K562 (cell line): Measurements from ENCODE around the gene SPSB1. TPM values are rescaled to one million over a fixed set of nuclear protein-coding genes. Genes with fewer than 3 reads are reported as not detected.

Source experiments
- ARID1B ChIP-seq: fragments of 450-650 bp; IDR thresholded peaks from 2 replicates; pipeline ENCODE4 v1.6.1; 2016; ENCODE audit warnings: antibody characterized with exemption, mild to moderate bottlenecking, inconsistent platforms
- C11orf30 ChIP-seq: fragments of 450-650 bp; IDR thresholded peaks from 2 replicates; pipeline ENCODE4 v1.6.1; 2016; ENCODE audit warnings: low read depth, mild to moderate bottlenecking
- DPF2 ChIP-seq: fragments of 450-650 bp; IDR thresholded peaks from 2 replicates; pipeline ENCODE4 v1.6.1; 2016
- E2F5 ChIP-seq: sonication (generic); formaldehyde crosslinking; IDR thresholded peaks from 2 replicates; pipeline ENCODE4 v1.8.0; 2022; ENCODE audit warnings: mild to moderate bottlenecking, missing genetic modification reagents
- ELF4 ChIP-seq: fragments of 450-650 bp; formaldehyde crosslinking; IDR thresholded peaks from 2 replicates; pipeline ENCODE4 v1.4.0; 2022; ENCODE audit warnings: missing genetic modification characterization
- HCFC1 ChIP-seq: IDR thresholded peaks from 2 replicates; pipeline ENCODE4 v1.6.1; 2012; ENCODE audit warnings: low read depth, low read length, improper control_type of control experiment
- HDAC3 ChIP-seq: fragments of 450-650 bp; IDR thresholded peaks from 2 replicates; pipeline ENCODE4 v1.6.1; 2018; ENCODE audit warnings: borderline replicate concordance, mild to moderate bottlenecking, moderate library complexity; ENCODE audit not compliant: partially characterized antibody
- JUND ChIP-seq, 2 experiments: IDR thresholded peaks; 2 replicates in 1 of 2; 3 replicates in 1 of 2; pipeline ENCODE4 v1.6.1; 2011; ENCODE audit warnings: borderline replicate concordance in 2 of 2, low read depth in 2 of 2, low read length in 2 of 2, improper control_type of control experiment in 1 of 2, missing biosample characterization in 1 of 2, missing genetic modification characterization in 1 of 2, missing genetic modification reagents in 1 of 2
- KAT8 ChIP-seq: fragments of 450-650 bp; IDR thresholded peaks from 2 replicates; pipeline ENCODE4 v1.6.1; 2016; ENCODE audit warnings: low read depth, mild to moderate bottlenecking
- MEIS2 ChIP-seq: fragments of 450-650 bp; IDR thresholded peaks from 2 replicates; pipeline ENCODE4 v1.6.1; 2014; ENCODE audit warnings: mild to moderate bottlenecking; ENCODE audit not compliant: partially characterized antibody
- NFE2 ChIP-seq: IDR thresholded peaks from 2 replicates; pipeline ENCODE4 v1.6.1; 2014; ENCODE audit warnings: antibody characterized with exemption, low read depth
- PBX2 ChIP-seq, 2 experiments: IDR thresholded peaks in 1 of 2; conservative IDR thresholded peaks in 1 of 2; 2 replicates each; pipeline ENCODE4 v1.6.1; 2016; ENCODE audit warnings: low read depth in 2 of 2, mild to moderate bottlenecking in 1 of 2, missing compliant biosample characterization in 1 of 2, missing genetic modification characterization in 1 of 2, moderate library complexity in 1 of 2
- PKNOX1 ChIP-seq: fragments of 450-650 bp; IDR thresholded peaks from 2 replicates; pipeline ENCODE4 v1.6.1; 2016
- SMAD3 ChIP-seq: fragments of 450-650 bp; formaldehyde crosslinking; conservative IDR thresholded peaks from 2 replicates; pipeline ENCODE4 v1.4.0; 2020; ENCODE audit warnings: mild to moderate bottlenecking
- U2AF1 ChIP-seq: fragments of 200-400 bp; formaldehyde crosslinking; optimal IDR thresholded peaks from 2 replicates; pipeline ENCODE3; 2017; ENCODE audit warnings: mild to moderate bottlenecking, low read depth, low read length, moderate library complexity
- ZHX1 ChIP-seq: fragments of 150-350 bp; conservative IDR thresholded peaks from 2 replicates; pipeline ENCODE4 v1.6.1; 2014; ENCODE audit warnings: low read length
- polyA plus RNA-seq, 8 experiments: library from polyadenylated mRNA; depleted of rRNA in 4 of 8; stranded (reverse) in 5 of 8; unstranded in 3 of 8; fragments of >200 nt; fragmentation: Nextera tagmentation in 2 of 8; fragmentation: Illumina TruSeq in 1 of 8; extraction: Ambion mirVana in 2 of 8; extraction: Trizol in 1 of 8; gene quantifications; 2 replicates each; pipeline versions ENCODE4 v1.2.1 to v1.2.3, GENCODE V29; 2011 to 2014; ENCODE audit warnings: inconsistent platforms in 1 of 8, missing spikeins in 1 of 8
- total RNA-seq, 7 experiments: library from RNA; depleted of rRNA in 6 of 7; stranded (reverse); fragments of >200 nt in 6 of 7; fragmentation: Illumina TruSeq in 2 of 7; extraction: Trizol in 2 of 7; gene quantifications; 2 replicates each; pipeline versions ENCODE4 v1.2.1 to v1.2.3, GENCODE V29; 2011 to 2021; ENCODE audit warnings: low replicate concordance in 1 of 7
- TF ChIP-seq, protein P1 (sequence below): sonication (generic); IDR thresholded peaks from 2 replicates; pipeline ENCODE4 v1.6.1; 2016

The SPSB1 gene
- total and polyA plus RNA-seq, 9 of the 15 experiments (the other 6 are each of a cell fraction or from before 2014, with no cell fraction given): 0.06 to 0.35 (median 0.14) TPM; not detected in 6

DNA sequence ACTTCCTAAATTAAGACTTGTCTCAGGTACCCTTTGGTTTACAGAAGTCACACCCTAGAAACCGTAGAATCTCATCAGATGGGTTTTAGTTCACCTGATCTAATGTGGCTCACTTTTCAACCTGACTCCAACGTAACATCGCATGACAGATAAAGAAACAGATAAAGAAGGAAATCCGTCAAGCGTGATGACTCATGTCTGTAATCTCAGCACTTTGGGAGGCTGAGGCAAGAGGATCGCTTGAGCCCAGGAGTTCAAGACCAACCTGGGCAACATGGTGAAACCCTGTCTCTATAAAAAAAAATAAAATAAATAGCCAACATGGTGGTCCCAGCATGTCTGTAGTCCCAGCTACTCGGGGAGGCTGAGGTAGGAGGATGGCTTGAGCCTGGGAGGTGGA is 97.3 kb downstream of the SPSB1 start (continued):
- TF ChIP-seq PKNOX1 (peak; percentile 20; the same call in 1 of the 2 replicates), MEIS2 (peak; percentile 37), KAT8 (no peak), DPF2 (0 out of 2 replicates have a peak, but pooled peaks have one; percentile 32), HDAC3 (no peak), HCFC1 (no peak), C11orf30 (peak; percentile 9; the same call in 1 of the 2 replicates), U2AF1 (no peak), E2F5 (CRISPR knock-in tag) (no peak), NFE2 (peak; percentile 28; the same call in 1 of the 2 replicates), SMAD3 (CRISPR knock-in tag) (no peak), JUND (IDR thresholded peaks at IDR 0.05; ENCODE audit: borderline replicate concordance, low read depth, low read length) (peak; percentile 76), JUND (tag; IDR thresholded peaks at IDR 0.05; ENCODE audit: borderline replicate concordance, low read depth, low read length) (peak; percentile 69; the same call in 1 of the 3 replicates), PBX2 (CRISPR knock-in tag; IDR thresholded peaks at IDR 0.05; ENCODE audit: low read depth) (no peak), PBX2 (tag; conservative IDR thresholded peaks at IDR 0.05; ENCODE audit: low read depth) (0 out of 2 replicates have a peak, but pooled peaks have one; percentile 5), ZHX1 (no peak), ARID1B (peak; percentile 39; the same call in 1 of the 2 replicates), ELF4 (CRISPR knock-in tag) (no peak)
- TF ChIP-seq, protein P1, sequence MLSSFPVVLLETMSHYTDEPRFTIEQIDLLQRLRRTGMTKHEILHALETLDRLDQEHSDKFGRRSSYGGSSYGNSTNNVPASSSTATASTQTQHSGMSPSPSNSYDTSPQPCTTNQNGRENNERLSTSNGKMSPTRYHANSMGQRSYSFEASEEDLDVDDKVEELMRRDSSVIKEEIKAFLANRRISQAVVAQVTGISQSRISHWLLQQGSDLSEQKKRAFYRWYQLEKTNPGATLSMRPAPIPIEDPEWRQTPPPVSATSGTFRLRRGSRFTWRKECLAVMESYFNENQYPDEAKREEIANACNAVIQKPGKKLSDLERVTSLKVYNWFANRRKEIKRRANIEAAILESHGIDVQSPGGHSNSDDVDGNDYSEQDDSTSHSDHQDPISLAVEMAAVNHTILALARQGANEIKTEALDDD: no peak
